ENCODE measurements around the gene SLC6A12.

DNA sequence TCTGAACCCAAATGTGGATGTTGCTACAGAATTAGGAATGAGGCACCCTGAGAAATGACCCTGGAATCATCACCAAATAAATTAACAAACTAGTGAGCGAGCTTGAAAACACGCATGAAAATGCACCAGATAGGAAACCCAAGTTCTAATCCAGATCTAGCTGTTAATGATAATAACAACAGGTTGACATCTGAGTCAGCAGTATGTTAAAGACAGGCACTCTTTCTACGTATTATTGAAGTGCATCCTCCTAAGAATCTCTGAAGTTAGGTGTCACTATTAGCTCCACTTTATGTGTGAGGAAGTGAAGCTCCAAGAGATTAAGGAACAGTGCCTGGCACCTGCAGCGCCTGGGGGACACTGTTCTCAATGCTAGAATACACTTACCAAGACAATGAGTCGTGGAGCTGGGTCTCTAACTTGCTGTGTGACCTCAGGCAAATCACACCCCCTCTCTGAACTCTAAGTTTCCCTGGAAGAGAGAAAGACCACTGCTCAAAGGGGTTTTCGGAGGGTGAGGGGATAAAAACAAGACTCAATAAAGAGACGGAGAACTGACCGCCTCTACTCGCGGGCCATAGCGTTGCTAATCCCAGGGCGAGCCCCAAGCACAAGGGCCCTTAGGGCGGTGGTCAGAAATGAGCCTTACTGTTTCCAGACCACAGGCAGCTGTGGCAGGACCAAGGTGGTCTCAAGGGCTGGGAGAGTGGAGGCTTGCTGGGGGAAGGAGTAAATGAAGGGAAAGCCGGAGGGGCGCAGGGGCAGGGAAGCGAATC, 2.1 kb downstream of the SLC6A12 start:
- TF ChIP-seq, protein P1, sequence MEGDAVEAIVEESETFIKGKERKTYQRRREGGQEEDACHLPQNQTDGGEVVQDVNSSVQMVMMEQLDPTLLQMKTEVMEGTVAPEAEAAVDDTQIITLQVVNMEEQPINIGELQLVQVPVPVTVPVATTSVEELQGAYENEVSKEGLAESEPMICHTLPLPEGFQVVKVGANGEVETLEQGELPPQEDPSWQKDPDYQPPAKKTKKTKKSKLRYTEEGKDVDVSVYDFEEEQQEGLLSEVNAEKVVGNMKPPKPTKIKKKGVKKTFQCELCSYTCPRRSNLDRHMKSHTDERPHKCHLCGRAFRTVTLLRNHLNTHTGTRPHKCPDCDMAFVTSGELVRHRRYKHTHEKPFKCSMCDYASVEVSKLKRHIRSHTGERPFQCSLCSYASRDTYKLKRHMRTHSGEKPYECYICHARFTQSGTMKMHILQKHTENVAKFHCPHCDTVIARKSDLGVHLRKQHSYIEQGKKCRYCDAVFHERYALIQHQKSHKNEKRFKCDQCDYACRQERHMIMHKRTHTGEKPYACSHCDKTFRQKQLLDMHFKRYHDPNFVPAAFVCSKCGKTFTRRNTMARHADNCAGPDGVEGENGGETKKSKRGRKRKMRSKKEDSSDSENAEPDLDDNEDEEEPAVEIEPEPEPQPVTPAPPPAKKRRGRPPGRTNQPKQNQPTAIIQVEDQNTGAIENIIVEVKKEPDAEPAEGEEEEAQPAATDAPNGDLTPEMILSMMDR (conservative IDR thresholded peaks at IDR 0.05 in 1 of 2, IDR thresholded peaks at IDR 0.05 in 1 of 2; ENCODE audit: extremely low read depth in 1 of 2, insufficient read depth in 1 of 2, low read depth in 1 of 2, low read length in 2 of 2), result no peak
- TF ChIP-seq EZH2 (IDR thresholded peaks at IDR 0.05; ENCODE audit: borderline replicate concordance, low read length), result no peak

Data from mammary epithelial cell (primary cell).